H9 (cell line): ENCODE measurements around the gene USP49. TPM values are rescaled to one million over a fixed set of nuclear protein-coding genes. Genes with fewer than 3 reads are reported as not detected.

Source experiments
- DNase-seq: peaks from one replicate; pipeline ENCODE4 v3.0.0-alpha.2; 2017
- H2AFZ ChIP-seq: one replicate; pipeline ENCODE4 v1.6.1; 2013; ENCODE audit warnings: mild to moderate bottlenecking, low read length, control low read depth, moderate library complexity
- H2AK5ac ChIP-seq: 2 replicates; pipeline ENCODE4 v1.6.1; 2013; ENCODE audit warnings: low read length, control low read depth, mixed read lengths; ENCODE audit not compliant: insufficient read length
- H2BK120ac ChIP-seq: one replicate; pipeline ENCODE4 v1.6.1; 2013; ENCODE audit warnings: low read depth, mild to moderate bottlenecking, low read length, control low read depth, inconsistent platforms; ENCODE audit not compliant: poor library complexity, severe bottlenecking
- H2BK12ac ChIP-seq: 2 replicates; pipeline ENCODE4 v1.6.1; 2013; ENCODE audit warnings: low read length, control low read depth, mixed read lengths, low read depth; ENCODE audit not compliant: insufficient read length
- H2BK15ac ChIP-seq: 2 replicates; pipeline ENCODE4 v1.6.1; 2013; ENCODE audit warnings: low read depth, low read length, control low read depth
- H2BK20ac ChIP-seq: one replicate; pipeline ENCODE4 v1.6.1; 2013; ENCODE audit warnings: low read depth, mild to moderate bottlenecking, low read length, control low read depth, inconsistent platforms; ENCODE audit not compliant: poor library complexity, severe bottlenecking
- H2BK5ac ChIP-seq: 2 replicates; pipeline ENCODE4 v1.6.1; 2013; ENCODE audit warnings: low read length, control low read depth, mixed read lengths; ENCODE audit not compliant: insufficient read length
- H3K14ac ChIP-seq: 2 replicates; pipeline ENCODE4 v1.6.1; 2013; ENCODE audit warnings: low read length, control low read depth; ENCODE audit not compliant: insufficient read depth
- H3K18ac ChIP-seq: 2 replicates; pipeline ENCODE4 v1.6.1; 2013; ENCODE audit warnings: low read depth, mild to moderate bottlenecking, mixed read lengths, low read length, control low read depth; ENCODE audit not compliant: insufficient read length
- H3K23ac ChIP-seq: 2 replicates; pipeline ENCODE4 v1.6.1; 2013; ENCODE audit warnings: low read length, control low read depth, mixed read lengths, low read depth; ENCODE audit not compliant: insufficient read length
- H3K23me2 ChIP-seq: 2 replicates; pipeline ENCODE4 v1.6.1; 2013; ENCODE audit warnings: low read depth, mild to moderate bottlenecking, mixed read lengths, low read length, control low read depth; ENCODE audit not compliant: insufficient read length, poor library complexity, severe bottlenecking
- H3K27ac ChIP-seq: 2 replicates; pipeline ENCODE4 v1.5.1; 2013; ENCODE audit warnings: low read length, control low read depth, mixed read lengths, low read depth; ENCODE audit not compliant: insufficient read length
- H3K27me3 ChIP-seq: 2 replicates; pipeline ENCODE4 v1.6.1; 2013; ENCODE audit warnings: low read length, control low read depth, inconsistent platforms; ENCODE audit not compliant: insufficient read depth
- H3K4ac ChIP-seq: 2 replicates; pipeline ENCODE4 v1.6.1; 2013; ENCODE audit warnings: low read depth, mild to moderate bottlenecking, control low read depth, inconsistent platforms, low read length, moderate library complexity
- H3K4me1 ChIP-seq: 2 replicates; pipeline ENCODE4 v1.6.1; 2013; ENCODE audit warnings: low read length, control low read depth, inconsistent platforms; ENCODE audit not compliant: insufficient read depth
- H3K4me2 ChIP-seq: 2 replicates; pipeline ENCODE4 v1.6.1; 2013; ENCODE audit warnings: low read length, control low read depth, mixed read lengths; ENCODE audit not compliant: insufficient read length, insufficient read depth
- H3K56ac ChIP-seq: 2 replicates; pipeline ENCODE4 v1.6.1; 2013; ENCODE audit warnings: low read depth, mild to moderate bottlenecking, mixed read lengths, low read length, control low read depth; ENCODE audit not compliant: insufficient read length
- H3K79me1 ChIP-seq: 2 replicates; pipeline ENCODE4 v1.6.1; 2013; ENCODE audit warnings: low read depth, mild to moderate bottlenecking, moderate library complexity, low read length, control low read depth, inconsistent platforms; ENCODE audit not compliant: insufficient read depth, poor library complexity, severe bottlenecking
- H3K79me2 ChIP-seq: 2 replicates; pipeline ENCODE4 v1.6.1; 2013; ENCODE audit warnings: low read length, control low read depth, inconsistent platforms; ENCODE audit not compliant: insufficient read depth
- H3K9ac ChIP-seq: 2 replicates; pipeline ENCODE4 v1.6.1; 2013; ENCODE audit warnings: low read length, control low read depth, mixed read lengths; ENCODE audit not compliant: insufficient read length; ENCODE audit errors: extremely low read depth
- H3K9me3 ChIP-seq: one replicate; pipeline ENCODE4 v1.6.1; 2013; ENCODE audit warnings: low read depth, low read length, inconsistent platforms; ENCODE audit not compliant: control insufficient read depth
- H3T11ph ChIP-seq: one replicate; pipeline ENCODE4 v1.6.1; 2013; ENCODE audit warnings: mild to moderate bottlenecking, low read length, control low read depth, inconsistent platforms
- H4K20me1 ChIP-seq: one replicate; pipeline ENCODE4 v1.6.1; 2013; ENCODE audit not compliant: control insufficient read depth, insufficient read length, insufficient read depth
- H4K5ac ChIP-seq: 2 replicates; pipeline ENCODE4 v1.6.1; 2013; ENCODE audit warnings: low read depth, mild to moderate bottlenecking, mixed read lengths, low read length, control low read depth; ENCODE audit not compliant: insufficient read length
- H4K8ac ChIP-seq: replicated peaks from 2 replicates; pipeline ENCODE4 v1.6.1; 2013; ENCODE audit warnings: low read length, control low read depth, mixed read lengths, low read depth; ENCODE audit not compliant: insufficient read length
- H4K91ac ChIP-seq: 2 replicates; pipeline ENCODE4 v1.6.1; 2013; ENCODE audit warnings: low read depth, mild to moderate bottlenecking, moderate library complexity, mixed read lengths, low read length, control low read depth; ENCODE audit not compliant: insufficient read length
- H3K27ac Mint-ChIP-seq, 3 experiments: 2 replicates in 2 of 3; 3 replicates in 1 of 3; pipeline ENCODE4 v1.8.0; 2020 to 2021; ENCODE audit warnings: mixed read lengths in 3 of 3, mild to moderate bottlenecking in 1 of 3, moderate library complexity in 1 of 3
- H3K27me3 Mint-ChIP-seq: 2 replicates; pipeline ENCODE4 v1.8.0; 2021; ENCODE audit warnings: low read depth, mild to moderate bottlenecking, moderate library complexity, mixed read lengths
- H3K36me3 Mint-ChIP-seq, 3 experiments: 2 replicates in 2 of 3; 3 replicates in 1 of 3; pipeline ENCODE4 v1.8.0; 2020 to 2021; ENCODE audit warnings: low read depth in 3 of 3, mixed read lengths in 3 of 3; ENCODE audit not compliant: insufficient read depth in 1 of 3
- H3K4me1 Mint-ChIP-seq, 2 experiments: 2 replicates each; pipeline ENCODE4 v1.8.0; 2020; ENCODE audit warnings: mixed read lengths in 2 of 2
- H3K4me3 Mint-ChIP-seq, 2 experiments: 2 replicates in 1 of 2; 3 replicates in 1 of 2; pipeline ENCODE4 v1.8.0; 2020 to 2021; ENCODE audit warnings: mild to moderate bottlenecking in 2 of 2, mixed read lengths in 2 of 2, moderate library complexity in 1 of 2
- H3K9me3 Mint-ChIP-seq, 2 experiments: 2 replicates in 1 of 2; 3 replicates in 1 of 2; pipeline ENCODE4 v1.8.0; 2020; ENCODE audit warnings: mild to moderate bottlenecking in 2 of 2, mixed read lengths in 2 of 2, moderate library complexity in 1 of 2
- WGBS: extraction: QIAGEN DNeasy Blood & Tissue Kit; methylation state at CpG from one replicate; pipeline ENCODE4 v1.1.7; 2013; ENCODE audit warnings: missing lambda C conversion rate, low lambda C conversion rate, mixed read lengths; ENCODE audit not compliant: insufficient read length; ENCODE audit errors: extremely low coverage; 5-methylcytosine and 5-hydroxymethylcytosine counted together
- total RNA-seq: library from RNA; stranded (reverse); gene quantifications from 2 replicates; pipeline ENCODE4 v1.2.1, GENCODE V29; 2021
- TF ChIP-seq, protein P1 (sequence below): fragments of 200-600 bp; sonication (generic); conservative IDR thresholded peaks from 3 replicates; pipeline ENCODE4 v1.8.0; 2021; ENCODE audit warnings: antibody characterized with exemption, mild to moderate bottlenecking

Gene USP49
- total RNA-seq, 1 experiment from 2014 or later, result 19.0 TPM

DNA sequence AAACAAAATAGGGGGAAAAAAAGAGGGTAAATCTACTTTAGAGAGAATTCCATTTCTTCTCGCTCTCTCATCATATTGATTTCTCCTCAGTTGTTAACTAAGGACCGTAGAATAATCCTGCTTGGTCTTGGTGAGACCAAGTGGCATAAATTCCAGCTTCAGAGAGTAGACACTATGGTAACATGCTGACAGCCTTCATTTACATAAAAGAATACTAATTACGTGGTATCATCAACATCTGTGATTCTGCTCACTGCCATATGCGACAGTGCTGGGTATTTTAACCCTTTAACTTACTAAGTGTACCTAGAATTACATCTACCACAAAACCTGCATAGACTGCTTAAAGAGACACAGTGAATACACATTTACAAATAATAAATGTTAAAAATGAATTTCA is 80.5 kb downstream of the USP49 start:
- H3K4me3 Mint-ChIP-seq, result no peak overlapping the region
- DNase-seq, result no peak
- TF ChIP-seq, protein P1, sequence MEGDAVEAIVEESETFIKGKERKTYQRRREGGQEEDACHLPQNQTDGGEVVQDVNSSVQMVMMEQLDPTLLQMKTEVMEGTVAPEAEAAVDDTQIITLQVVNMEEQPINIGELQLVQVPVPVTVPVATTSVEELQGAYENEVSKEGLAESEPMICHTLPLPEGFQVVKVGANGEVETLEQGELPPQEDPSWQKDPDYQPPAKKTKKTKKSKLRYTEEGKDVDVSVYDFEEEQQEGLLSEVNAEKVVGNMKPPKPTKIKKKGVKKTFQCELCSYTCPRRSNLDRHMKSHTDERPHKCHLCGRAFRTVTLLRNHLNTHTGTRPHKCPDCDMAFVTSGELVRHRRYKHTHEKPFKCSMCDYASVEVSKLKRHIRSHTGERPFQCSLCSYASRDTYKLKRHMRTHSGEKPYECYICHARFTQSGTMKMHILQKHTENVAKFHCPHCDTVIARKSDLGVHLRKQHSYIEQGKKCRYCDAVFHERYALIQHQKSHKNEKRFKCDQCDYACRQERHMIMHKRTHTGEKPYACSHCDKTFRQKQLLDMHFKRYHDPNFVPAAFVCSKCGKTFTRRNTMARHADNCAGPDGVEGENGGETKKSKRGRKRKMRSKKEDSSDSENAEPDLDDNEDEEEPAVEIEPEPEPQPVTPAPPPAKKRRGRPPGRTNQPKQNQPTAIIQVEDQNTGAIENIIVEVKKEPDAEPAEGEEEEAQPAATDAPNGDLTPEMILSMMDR, result no peak

More for the DNA sequence above, 80.5 kb downstream of the USP49 start:
- no CpG with 5 or more reads among the region's 4 CpGs for WGBS
- Histone ChIP-seq H3T11ph (no peak overlapping the region), H4K91ac (no peak overlapping the region), H2BK20ac (no peak overlapping the region), H3K4me1 (no peaks in the 10 kb centered on the region), H3K23me2 (no peaks in the 10 kb centered on the region), H3K56ac (no peak overlapping the region), H3K79me2 (no peaks in the 10 kb centered on the region), H3K27me3 (no peaks in the 10 kb centered on the region), H3K27ac (no peak overlapping the region), H3K79me1 (no peaks in the 10 kb centered on the region), H4K8ac (no peak overlapping the region), H3K18ac (no peak overlapping the region), H4K5ac (no peak overlapping the region), H2BK12ac (no peak overlapping the region), H3K9me3 (no peaks in the 10 kb centered on the region), H3K4ac (no peak overlapping the region), H2BK120ac (no peak overlapping the region), H2AK5ac (no peak overlapping the region), H4K20me1 (no peaks in the 10 kb centered on the region), H3K9ac (no peak overlapping the region), H2BK5ac (no peak overlapping the region), H3K14ac (no peak overlapping the region), H3K23ac (no peak overlapping the region), H2AFZ (no peak overlapping the region), H2BK15ac (no peak overlapping the region), H3K4me2 (no peak overlapping the region)
- Mint-ChIP-seq H3K27me3 (no peaks in the 10 kb centered on the region), H3K27ac (no peak overlapping the region), H3K36me3 (peaks cover 0 to 4% (median 0%) of the 10 kb centered on the region in 3 experiments; a peak in 3 of 7 replicates), H3K4me1 (peaks cover 0 to 2% of the 10 kb centered on the region in 2 experiments; a peak in 1 of 4 replicates), H3K9me3 (no peaks in the 10 kb centered on the region)
